ENCODE measurements around the gene CA12.

The CA12 gene

GRCh38 chr15:63364399-63365272 lies 17.0 kb downstream of the CA12 start:
- Histone ChIP-seq H3K4me3 (replicated peaks; ENCODE audit: insufficient read depth, low read length) (no peak overlapping the region), H3K27me3 (ENCODE audit: insufficient read depth, poor library complexity, severe bottlenecking) (no peaks in the 10 kb centered on the region), H3K27ac (replicated peaks) (no peak overlapping the region)
- DNase-seq (ENCODE audit: low read depth in 1 of 2, low spot score in 1 of 2) = no peak
- TF ChIP-seq GABPA (IDR thresholded peaks at IDR 0.05; ENCODE audit: low read depth) (no peak), POLR2AphosphoS5 (IDR thresholded peaks at IDR 0.05; ENCODE audit: low read depth) (no peak), SPI1 (IDR thresholded peaks at IDR 0.05; ENCODE audit: borderline replicate concordance, low read depth) (no peak), CTCF (IDR thresholded peaks at IDR 0.05; ENCODE audit: insufficient read depth, low read length) (no peak), REST (IDR thresholded peaks at IDR 0.05; ENCODE audit: insufficient replicate concordance, low read depth) (no peak)

GRCh38 chr15:63363292-63363691 lies 18.4 kb downstream of the CA12 start:
- DNase-seq (ENCODE audit: low read depth in 1 of 2, low spot score in 1 of 2) = no peak
- Histone ChIP-seq H3K4me3 (replicated peaks; ENCODE audit: insufficient read depth, low read length) (no peak overlapping the region), H3K27ac (replicated peaks) (no peak overlapping the region), H3K27me3 (ENCODE audit: insufficient read depth, poor library complexity, severe bottlenecking) (no peaks in the 10 kb centered on the region)
- TF ChIP-seq SPI1 (IDR thresholded peaks at IDR 0.05; ENCODE audit: borderline replicate concordance, low read depth) (no peak), POLR2AphosphoS5 (IDR thresholded peaks at IDR 0.05; ENCODE audit: low read depth) (no peak), CTCF (IDR thresholded peaks at IDR 0.05; ENCODE audit: insufficient read depth, low read length) (no peak), GABPA (IDR thresholded peaks at IDR 0.05; ENCODE audit: low read depth) (no peak), REST (IDR thresholded peaks at IDR 0.05; ENCODE audit: insufficient replicate concordance, low read depth) (no peak)

GRCh38 chr15:63362885-63363284 lies 18.8 kb downstream of the CA12 start:
- TF ChIP-seq REST (IDR thresholded peaks at IDR 0.05; ENCODE audit: insufficient replicate concordance, low read depth) = no peak
- H3K4me3 ChIP-seq (replicated peaks; ENCODE audit: insufficient read depth, low read length) = no peak overlapping the region
- H3K27me3 ChIP-seq (ENCODE audit: insufficient read depth, poor library complexity, severe bottlenecking) = no peaks in the 10 kb centered on the region
- DNase-seq (ENCODE audit: low read depth in 1 of 2, low spot score in 1 of 2) = no peak
- H3K27ac ChIP-seq (replicated peaks) = no peak overlapping the region
